HG03378 (cell line): ENCODE data around the gene PRDM2.

Experiments used
- ATAC-seq: cut with Tn5 transposase; IDR thresholded peaks from one replicate; pipeline ENCODE4 v1.9.1; 2021; ENCODE audit warnings: mild to moderate bottlenecking, moderate library complexity; ENCODE audit not compliant: unreplicated experiment

The PRDM2 gene

GRCh38 chr1:13788795-13789194, 88.8 kb downstream of the PRDM2 start:
- no peak for ATAC-seq

DNA sequence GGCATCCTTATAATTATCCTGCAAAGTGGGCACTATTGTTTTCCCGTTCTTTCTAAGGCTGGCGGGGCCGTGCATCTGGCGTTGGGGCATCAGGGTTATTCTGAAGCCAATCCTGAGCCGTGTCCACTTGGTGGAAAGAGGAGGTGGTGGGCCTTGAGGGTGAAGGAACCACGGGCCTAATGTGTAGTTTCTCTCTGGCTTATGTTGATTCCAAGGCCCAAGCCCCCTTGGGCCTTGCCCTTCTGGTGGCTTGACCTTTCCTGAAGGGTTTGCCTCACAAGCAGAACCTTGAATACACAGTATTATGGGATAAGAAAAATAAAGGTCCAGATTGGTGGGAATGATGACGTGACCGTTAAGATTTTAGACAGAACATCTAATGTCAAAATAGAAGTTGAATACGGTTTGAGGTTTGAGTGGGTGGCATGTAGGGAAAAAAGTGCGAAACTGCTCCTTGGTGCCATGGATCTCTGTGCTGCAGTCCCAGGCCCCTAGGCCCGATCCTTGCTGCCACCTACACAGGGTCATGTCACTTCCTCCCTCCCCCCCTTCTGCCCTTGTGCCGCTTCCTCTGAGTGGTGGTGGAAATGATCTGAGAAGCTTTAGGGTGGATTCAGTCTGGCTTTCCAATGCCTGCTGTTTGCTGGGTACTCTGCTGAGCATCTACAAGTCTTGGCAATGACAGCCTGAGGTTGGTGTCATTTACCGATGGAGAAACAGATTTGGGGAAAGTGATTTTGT, 90.5 kb downstream of the PRDM2 start:
- no peak for ATAC-seq

- no peak for ATAC-seq
These were observed 92.4 kb downstream of the PRDM2 start for GRCh38 chr1:13792419-13792818.

DNA sequence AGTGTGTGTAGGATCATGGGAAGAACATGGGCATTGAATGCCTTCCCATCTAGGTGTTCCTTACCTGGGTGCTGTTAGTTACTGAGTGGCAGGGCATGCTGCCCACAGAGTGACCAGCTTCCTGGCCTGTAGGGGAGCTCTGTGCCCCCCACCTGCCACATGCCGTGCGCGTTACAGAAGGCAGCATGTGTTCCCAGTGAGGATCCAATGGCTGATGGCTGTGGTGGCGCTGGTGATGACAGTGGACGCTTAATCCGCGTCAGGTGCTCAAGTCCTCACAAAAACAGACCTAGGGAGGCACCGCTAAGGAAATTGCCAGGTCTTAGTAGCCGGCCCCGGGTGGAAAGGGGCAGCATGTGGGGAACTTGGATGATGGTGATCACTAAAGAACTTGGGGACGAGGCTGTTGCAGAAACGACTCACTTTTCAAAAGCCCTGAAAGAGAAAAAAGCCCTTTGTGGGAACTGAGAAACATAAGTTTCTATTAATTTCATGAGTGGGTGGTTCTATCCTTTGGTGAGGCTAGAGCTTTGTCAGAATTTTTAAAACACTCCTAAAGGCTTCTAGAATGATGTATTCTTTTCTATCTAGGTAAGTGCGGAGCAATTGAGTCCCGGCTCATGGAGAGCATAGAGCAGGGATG, 93.2 kb downstream of the PRDM2 start:
- no peak for ATAC-seq

GRCh38 chr1:13794231-13795187, 94.5 kb downstream of the PRDM2 start:
- ATAC-seq = no peak

DNA sequence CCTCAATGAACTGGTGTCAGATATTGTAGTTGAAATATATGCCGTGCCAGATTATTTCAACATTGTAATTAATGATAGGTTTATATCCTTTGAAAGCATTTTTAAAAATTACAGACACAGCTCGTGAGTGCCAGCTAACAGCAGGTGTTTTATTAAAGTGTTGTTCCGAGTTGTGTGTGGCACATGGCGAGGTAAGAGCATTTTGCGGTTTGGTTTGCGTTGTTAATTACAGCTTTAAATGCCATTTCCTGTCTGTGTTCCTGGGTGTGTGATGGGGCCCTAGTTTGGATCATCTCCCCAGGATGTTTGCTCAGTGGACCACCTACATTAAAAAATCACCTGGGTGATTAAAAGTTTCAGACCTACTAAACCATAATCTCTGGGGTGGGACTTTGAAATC, 97.4 kb downstream of the PRDM2 start:
- ATAC-seq = no peak

DNA sequence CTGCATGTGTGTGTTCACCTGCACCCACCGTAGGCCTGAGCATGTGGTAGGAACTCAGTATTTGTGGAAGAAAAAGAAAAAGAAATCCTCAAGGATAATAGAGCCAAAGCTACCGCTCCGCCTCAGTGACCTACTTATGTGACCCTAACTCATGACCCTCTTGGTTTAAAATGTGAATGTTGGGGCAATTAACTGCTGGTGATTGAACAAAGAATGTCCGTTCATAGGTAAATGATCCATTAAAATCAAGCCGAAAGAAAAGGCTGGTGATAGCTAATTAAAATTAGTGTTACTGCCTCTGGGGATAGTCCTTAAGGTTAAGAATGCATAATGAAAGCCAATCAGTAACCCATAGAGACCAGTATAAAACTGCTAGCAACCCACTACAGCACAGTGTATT, 98.1 kb downstream of the PRDM2 start:
- ATAC-seq = no peak

- ATAC-seq = no peak
These were observed 99.7 kb downstream of the PRDM2 start for GRCh38 chr1:13799502-13800283.

DNA sequence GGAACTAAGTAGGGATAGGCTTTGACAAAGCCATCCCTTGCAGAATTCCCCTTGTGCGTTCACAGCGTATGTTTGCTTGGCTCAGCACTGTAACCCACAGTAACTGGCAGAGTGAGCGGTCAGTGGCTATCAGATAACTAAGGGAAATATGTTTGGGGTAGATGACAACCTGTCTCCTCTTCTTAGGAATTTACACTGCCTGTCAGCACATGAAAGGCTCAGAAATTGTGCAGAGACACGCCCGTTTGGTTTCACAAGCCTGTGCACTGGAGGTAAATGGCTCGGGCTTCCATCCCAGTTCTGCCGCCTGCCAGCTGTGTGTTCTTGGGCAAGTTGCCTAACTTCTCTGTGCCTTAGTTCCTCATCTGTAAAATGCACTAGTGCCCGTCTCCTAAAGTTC, 101.2 kb downstream of the PRDM2 start:
- no peak for ATAC-seq

DNA sequence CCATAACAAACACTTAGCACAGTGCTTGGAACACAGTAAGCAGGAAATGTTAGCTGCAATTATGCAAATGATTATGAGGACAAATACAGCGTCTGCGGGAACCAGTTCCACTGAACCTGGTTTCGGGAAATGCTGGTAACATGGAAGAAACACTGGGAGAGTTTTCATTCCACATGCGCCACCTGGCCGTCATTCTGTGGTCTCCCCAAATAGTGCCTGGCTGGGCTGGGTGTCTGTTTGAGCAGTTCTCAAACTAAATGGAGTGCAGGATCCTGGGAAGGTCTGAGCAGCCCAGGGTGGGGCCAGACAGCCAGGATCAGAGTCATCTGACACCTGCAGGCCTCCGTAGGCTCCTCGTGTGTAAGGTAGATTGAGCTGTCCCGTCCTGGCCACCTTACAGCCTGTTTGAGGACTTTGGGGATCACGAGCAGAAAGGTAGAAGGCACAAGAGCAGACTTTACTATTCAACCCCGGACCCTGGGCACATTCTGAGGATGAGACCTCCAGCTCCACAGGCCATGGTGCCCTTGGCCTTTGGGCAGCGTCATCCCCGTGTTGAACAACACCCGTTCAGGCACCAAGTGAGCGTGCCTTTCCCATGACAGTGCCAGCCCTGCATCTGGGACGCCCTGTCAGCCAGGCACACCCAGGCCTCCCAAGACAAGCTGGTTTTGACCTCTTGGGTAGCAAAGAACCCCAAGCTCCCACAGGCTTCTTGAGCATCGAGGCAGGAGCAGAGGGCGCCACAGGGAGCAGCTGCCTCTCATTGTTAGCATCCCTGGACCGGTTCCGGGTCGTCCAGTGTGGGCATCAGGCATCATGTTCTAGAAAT, 101.9 kb downstream of the PRDM2 start:
- no peak for ATAC-seq

DNA sequence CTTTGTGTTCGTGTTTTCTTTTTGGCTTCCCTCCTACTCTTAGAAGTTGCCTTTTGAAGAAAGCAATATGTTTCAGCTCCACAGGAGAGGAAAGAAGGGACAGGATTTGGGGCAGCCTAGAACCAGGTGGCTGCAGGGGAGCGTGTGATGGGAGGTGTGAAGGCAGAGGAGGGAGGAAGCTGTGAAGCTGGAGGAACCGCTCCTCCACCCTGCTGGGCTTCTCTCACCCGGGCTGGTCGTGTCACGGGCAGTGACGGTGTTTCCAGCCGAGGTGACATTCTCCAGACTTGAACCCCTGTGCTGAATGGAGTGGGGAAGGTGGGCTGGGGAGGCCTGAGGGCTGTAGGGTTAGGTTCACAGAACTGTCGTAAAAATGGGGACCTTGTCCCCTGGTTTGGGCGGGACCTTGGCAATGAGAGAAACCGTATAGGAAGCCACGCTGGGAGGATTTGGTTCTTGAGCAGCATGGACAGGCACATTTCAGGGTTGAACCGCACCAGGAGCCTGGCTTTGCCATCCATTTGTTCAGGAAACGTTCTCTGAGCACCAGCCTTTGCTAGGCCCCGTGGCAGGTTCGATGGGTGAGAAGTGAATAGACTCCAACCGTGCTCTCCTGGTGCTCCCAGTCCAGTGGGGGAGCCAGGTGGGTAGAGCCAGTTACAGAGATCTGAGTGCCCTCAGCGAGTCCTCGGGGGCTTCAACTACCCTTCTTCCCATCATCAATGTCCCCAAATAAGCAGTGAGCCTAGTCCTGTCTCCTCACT, 103.0 kb downstream of the PRDM2 start:
- no peak for ATAC-seq

GRCh38 chr1:13803546-13804239, 103.7 kb downstream of the PRDM2 start:
- no peak for ATAC-seq

GRCh38 chr1:13804240-13804633, 104.2 kb downstream of the PRDM2 start:
- no peak for ATAC-seq

DNA sequence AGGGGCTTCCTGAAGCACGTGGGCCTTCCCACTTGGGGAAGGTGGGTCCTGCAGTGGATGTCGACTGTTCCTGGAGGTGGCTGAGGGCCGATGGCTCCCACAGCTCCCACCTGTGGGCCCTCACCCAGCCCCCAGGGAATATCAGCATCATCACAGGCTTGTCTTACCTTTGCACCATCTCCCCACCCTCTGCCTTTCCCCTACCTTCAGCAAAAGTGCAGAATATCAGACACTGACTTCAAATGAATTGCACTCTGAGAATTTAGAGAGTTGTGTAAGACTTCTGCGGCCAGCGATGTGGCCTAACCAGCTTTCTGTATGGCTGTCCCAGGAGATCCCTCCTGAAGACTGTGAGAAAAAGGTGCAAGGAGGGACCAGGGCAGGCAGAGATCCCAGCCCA, 105.4 kb downstream of the PRDM2 start:
- ATAC-seq = no peak

DNA sequence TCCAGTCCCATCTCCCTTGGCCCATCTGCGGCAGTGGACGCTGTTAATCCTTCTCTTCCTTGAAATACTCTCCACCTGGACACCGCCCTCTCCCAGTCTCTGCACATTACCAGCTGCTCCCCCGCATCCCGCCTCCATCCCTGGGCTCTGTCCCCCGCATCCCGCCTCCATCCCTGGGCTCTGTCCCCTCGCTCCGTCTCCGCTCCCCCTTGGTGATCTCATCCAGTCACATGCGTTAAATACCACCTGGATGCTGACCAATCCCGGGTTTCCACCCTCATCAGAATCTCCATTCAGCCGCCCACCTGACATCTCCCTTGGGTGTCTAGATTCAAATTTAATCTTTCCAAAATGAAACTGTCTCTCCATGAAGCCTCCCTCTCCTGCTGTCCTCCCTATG, 106.1 kb downstream of the PRDM2 start:
- ATAC-seq = no peak

- ATAC-seq = no peak
These were observed 107.2 kb downstream of the PRDM2 start for GRCh38 chr1:13807209-13807608.

DNA sequence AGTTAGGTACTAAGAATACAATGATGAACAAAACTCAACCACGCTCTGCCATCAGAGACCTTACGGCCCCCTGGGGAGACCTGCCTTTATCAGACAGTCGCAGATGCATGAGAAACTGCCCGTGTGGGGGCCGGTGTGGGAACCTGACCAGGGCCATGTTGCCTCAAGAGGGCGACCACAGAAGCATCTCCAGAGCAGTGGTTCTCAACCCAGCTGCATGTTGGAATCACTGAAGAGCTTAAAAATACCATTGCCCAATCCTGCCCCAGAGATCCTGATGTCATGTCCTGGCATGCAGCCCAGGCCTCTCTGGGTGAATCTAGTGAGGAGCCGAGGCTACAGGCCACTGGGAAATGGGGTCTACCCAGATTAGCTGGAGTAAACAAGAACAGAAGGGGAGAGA, 108.7 kb downstream of the PRDM2 start:
- ATAC-seq = no peak

DNA sequence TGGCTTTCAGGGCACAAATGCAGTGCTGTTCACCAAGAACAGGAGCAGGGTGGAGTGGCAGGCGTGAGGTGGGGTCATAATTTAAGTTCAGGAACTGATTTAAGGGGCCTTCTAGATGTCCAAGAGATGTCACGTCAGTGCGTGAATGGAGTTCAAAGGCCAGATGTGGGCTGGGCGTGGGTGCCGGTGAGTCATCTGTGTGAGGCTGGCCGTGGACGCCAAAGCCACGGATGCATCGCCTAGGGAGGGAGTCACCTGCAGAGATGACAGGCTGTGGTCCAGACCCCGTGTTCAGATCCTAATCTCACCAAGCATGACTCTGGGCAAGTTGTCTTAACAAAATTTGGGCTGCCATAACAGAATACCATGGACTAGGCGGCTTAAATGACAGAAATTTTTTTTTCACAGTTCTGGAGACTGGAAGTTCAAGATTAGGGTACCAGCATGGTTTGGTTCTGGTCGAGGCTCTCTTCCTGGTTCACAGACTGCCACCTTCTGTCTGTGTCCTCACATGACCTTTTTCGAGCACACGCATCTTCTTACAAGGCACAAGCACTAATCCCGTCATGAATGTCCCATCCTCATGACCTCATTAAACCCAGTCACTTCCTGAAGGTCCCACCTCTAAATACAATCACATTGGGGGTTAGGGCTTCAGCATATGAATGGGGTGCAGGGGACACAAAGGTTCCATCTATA, 109.6 kb downstream of the PRDM2 start:
- no peak for ATAC-seq
